ENCODE data around the gene PTK6. TPM values are rescaled to one million over a fixed set of nuclear protein-coding genes. Genes with fewer than 3 reads are reported as not detected.

Gene PTK6
- total and polyA plus RNA-seq, 2 of the 13 experiments (the other 11 are each of a cell fraction or from before 2014, with no cell fraction given): 0.08 TPM; not detected in 1

- no peak for TF ChIP-seq CSRNP2 (CRISPR knock-in tag; conservative IDR thresholded peaks at IDR 0.05; ENCODE audit: low read depth)
- TF ChIP-seq ZFX (CRISPR knock-in tag; IDR thresholded peaks at IDR 0.05; ENCODE audit: low read depth): no peak
- peak; percentile 42; the same call in 1 of the 2 replicates for TF ChIP-seq SOX5 (CRISPR knock-in tag; IDR thresholded peaks at IDR 0.05; ENCODE audit: borderline replicate concordance)
- no peak for TF ChIP-seq PHF5A (CRISPR knock-in tag; IDR thresholded peaks at IDR 0.05; ENCODE audit: low read depth, unreplicated experiment)
- no peak for TF ChIP-seq RFX5 (IDR thresholded peaks at IDR 0.05; ENCODE audit: low read depth, low read length)
- no peak for TF ChIP-seq SP2 (CRISPR knock-in tag; IDR thresholded peaks at IDR 0.05)
- no peak for TF ChIP-seq MAZ (IDR thresholded peaks at IDR 0.05; ENCODE audit: borderline replicate concordance, low read depth, low read length)
- peak; percentile 37; the same call in 1 of the 2 replicates for TF ChIP-seq MAZ (CRISPR knock-in tag; IDR thresholded peaks at IDR 0.05; ENCODE audit: low read depth)
- no peak for TF ChIP-seq ZNF451 (CRISPR knock-in tag; IDR thresholded peaks at IDR 0.05)
- TF ChIP-seq HMG20A (CRISPR knock-in tag; IDR thresholded peaks at IDR 0.05; ENCODE audit: borderline replicate concordance): peak; percentile 65; the same call in 1 of the 2 replicates
- no peak for TF ChIP-seq MTF2 (CRISPR knock-in tag; IDR thresholded peaks at IDR 0.05; ENCODE audit: borderline replicate concordance)
- TF ChIP-seq SETDB1 (CRISPR knock-in tag; IDR thresholded peaks at IDR 0.05; ENCODE audit: borderline replicate concordance): no peak
- no peak for TF ChIP-seq ATM (IDR thresholded peaks at IDR 0.05; ENCODE audit: borderline replicate concordance)
- no peak for TF ChIP-seq RBM39 (IDR thresholded peaks at IDR 0.05; ENCODE audit: low read depth, low read length, poor library complexity, severe bottlenecking)
- peak; percentile 61; the same call in 1 of the 2 replicates for TF ChIP-seq MXD4 (CRISPR knock-in tag; IDR thresholded peaks at IDR 0.05)
- peak; percentile 70; the same call in 1 of the 2 replicates for TF ChIP-seq ERF (CRISPR knock-in tag; IDR thresholded peaks at IDR 0.05)
- TF ChIP-seq PHF21A (CRISPR knock-in tag; IDR thresholded peaks at IDR 0.05): 0 out of 2 replicates have a peak, but pooled peaks have one; percentile 49
- TF ChIP-seq MYNN (CRISPR knock-in tag; IDR thresholded peaks at IDR 0.05; ENCODE audit: low read depth): no peak
- no peak; the same call in 1 of the 2 replicates for TF ChIP-seq ZNF703 (CRISPR knock-in tag; IDR thresholded peaks at IDR 0.05; ENCODE audit: borderline replicate concordance)
- TF ChIP-seq ZSCAN20 (CRISPR knock-in tag; IDR thresholded peaks at IDR 0.05; ENCODE audit: borderline replicate concordance): no peak
- no peak for TF ChIP-seq ZFAT (CRISPR knock-in tag; conservative IDR thresholded peaks at IDR 0.05)
- no peak for TF ChIP-seq ZNF24 (IDR thresholded peaks at IDR 0.05)
- TF ChIP-seq ZBTB20 (CRISPR knock-in tag; IDR thresholded peaks at IDR 0.05; ENCODE audit: borderline replicate concordance, low read depth): no peak
- TF ChIP-seq MTERF4 (CRISPR knock-in tag; IDR thresholded peaks at IDR 0.05): no peak
- TF ChIP-seq ZNF160 (CRISPR knock-in tag; IDR thresholded peaks at IDR 0.05): peak; percentile 56; the same call in 1 of the 2 replicates
- no peak for TF ChIP-seq SUZ12 (IDR thresholded peaks at IDR 0.05; ENCODE audit: low read depth, low read length)
- no peak for TF ChIP-seq ZNF510 (CRISPR knock-in tag; IDR thresholded peaks at IDR 0.05; ENCODE audit: low read depth)
These were observed 40.2 kb upstream of the PTK6 start (continued) for GRCh38 chr20:63577317-63577894.

Measured in HepG2 (cell line).